ENCODE data around the gene CSAD.
"Not testable (repeated sequence)": the region's sequence is repeated elsewhere in the genome, so short reads cannot be mapped to it uniquely, and the experiment has no call there.

CSAD gene

DNA sequence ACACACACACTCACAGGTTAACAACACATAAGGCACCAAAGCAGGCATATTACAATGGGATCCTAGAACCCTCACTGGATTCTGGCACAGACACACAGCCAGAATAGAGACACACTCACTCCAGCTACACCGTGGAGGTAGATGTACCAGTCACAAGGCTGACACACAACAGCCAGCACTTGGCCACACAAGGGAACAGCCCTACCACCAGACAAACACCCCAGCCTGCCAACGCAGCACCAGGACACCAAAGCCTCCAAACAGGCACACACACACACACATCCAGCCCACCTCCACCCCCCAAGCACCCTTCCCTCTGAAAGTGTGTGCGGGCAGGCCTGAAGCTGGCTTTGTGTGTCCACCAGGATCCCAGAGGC is 37.2 kb upstream of the CSAD start:
- DNase-seq = no peak

DNA sequence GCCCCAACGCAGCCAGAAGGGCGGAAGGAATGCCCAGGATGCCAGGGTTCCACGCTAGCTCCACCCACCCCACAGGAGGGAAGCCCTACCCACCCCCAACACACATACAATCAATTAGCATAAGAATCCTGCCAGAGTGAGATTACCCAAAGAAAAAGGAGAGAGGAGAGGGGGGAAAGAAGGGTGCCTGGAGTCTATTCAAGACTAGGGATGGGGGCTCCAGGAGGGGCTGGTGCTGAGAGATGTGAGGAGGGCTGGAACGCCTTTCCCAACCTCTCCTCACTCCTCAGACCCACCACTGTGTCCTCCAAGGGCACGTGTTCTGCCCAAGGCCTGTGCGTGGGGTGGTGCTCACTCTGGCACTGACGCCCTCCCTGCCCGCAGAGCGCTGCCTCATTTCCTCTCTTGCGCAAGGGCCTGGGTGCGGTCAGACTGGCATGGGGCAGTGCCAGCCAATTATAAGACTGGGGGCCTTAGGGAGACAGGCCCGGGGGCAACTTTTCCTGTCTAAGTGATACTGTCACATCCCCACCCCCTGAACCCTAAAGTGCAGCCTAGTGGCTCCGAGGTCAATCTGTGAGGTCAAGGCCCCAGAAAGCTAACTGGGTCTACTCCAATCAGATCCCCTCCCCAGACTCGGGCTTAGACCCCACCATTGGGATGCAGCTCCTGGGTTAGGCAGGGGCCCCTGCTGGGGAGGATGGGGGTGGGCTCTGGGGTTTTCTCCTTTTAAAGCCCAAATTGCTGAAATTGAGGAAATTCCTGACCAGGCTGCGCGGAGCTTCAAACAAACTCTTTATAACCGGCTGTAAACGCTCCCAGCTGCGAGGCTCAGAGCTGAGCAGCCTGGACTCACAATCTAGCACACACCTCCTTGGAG is 36.6 kb upstream of the CSAD start:
- peak; percentile 48 to 76 for DNase-seq

DNA sequence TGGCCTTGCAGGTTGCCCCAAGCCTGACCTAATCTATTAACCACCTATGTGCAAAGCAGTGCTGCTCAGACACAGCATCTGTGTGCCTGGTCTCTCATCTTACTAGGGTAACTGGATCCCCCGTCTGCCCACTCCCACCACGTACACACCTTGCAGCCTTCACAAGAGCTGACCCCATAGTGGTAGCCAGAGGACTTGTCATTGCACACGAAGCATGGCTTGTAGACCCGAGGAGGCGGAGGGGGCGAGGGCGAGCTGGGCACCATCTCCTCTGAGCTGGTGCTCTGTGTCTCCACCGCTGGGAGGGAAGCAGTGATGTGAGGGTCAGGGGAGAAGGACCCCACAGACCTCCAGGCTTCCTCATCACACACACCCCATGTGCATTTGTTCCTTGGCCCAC is 34.8 kb upstream of the CSAD start:
- DNase-seq = no peak

DNA sequence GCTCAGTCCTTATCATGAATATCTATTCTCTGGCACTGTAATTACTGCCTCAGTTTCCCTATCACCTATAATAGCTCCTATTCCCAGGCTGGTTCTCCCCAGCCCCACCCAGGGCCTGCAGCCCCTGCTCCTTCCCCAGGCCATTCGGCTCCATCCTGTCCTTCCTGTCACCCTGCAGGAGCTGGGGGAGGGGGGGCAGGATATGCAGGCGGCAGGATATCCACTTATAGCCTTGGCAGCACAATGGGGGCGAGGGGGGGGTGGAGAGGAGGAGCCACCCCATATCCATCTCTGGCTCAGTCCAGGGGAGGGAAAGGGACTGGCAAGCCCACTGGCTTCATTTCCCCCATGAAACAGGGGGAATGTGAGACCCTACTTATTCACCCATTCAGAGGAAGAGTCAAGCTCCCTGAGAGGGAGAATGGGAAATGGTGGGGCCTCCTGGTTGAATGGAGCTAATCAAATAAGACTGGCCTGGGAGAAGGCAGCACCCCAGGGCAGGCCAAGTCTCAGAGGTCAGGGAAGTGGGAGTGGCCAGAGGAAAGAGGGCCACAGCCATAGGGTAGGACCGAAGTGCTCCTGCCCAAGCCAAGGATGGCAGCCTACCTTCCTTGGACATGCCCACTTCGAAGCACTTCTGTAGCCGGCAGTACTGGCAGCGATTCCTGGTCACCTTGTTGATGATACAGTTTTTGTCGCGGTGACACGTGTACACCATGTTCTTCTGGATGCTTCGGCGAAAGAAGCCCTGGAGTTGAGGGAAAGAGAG is 34.1 kb upstream of the CSAD start:
- no peak for DNase-seq

DNA sequence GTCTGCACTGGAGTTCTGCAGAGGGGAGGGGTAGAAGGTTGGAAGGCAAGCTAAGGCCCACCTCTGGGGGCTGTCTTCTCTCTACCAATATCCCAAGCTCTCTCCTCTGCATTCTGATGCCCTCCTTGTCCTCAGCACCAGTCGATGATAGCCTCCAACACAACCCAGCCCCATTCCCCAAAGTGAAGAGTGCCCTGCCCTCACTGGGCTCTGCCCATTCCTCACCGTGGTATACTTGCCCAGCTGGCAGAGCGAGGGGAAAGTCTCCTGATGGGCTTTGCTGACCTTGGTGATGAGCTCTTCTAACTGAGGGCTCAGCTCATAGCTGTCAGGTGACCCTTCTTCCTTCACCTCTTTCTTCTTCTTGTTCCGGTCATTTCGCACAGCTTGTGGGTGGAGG is 33.5 kb upstream of the CSAD start:
- DNase-seq = no peak

DNA sequence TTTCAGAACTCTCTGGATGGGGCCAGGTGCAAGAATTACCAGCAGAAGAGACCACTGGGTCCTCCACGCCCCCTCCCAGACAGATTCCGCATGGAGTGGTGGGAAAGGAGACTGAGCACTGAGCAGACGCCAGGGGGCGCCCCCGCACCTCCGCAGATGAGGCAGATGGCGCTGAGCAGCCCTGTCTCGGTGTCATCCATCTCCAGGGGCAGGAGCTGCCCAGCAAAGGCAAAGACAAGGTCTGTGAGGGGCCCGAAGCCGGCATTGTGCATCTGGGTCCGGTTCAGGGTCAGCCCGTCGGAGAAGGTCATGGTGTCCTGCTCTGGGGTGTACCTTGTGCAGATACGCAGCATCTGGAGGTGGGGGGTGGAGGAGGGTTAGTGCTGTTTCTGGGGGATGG is 32.6 kb upstream of the CSAD start:
- peak; percentile 83 to 84 for DNase-seq

DNA sequence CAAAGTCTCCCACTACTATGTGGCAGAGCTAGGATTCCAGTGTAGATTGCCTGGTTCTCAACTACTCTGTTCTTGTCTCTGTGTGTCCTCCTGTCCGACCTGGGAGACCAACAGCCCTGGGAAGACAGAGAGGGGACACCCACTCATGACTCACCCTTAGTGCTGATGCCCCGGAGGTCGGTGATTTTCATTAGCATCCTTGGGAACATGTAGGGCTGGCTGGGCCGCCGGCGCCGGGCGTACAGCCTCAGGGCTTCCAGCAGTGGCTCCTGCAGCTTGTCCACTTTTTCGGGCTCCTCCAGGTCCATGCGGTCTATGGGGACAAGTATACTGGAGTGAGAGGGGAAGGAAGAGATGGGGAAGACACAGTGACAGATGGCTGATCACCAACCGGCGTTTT is 32.2 kb upstream of the CSAD start:
- DNase-seq = no peak

DNA sequence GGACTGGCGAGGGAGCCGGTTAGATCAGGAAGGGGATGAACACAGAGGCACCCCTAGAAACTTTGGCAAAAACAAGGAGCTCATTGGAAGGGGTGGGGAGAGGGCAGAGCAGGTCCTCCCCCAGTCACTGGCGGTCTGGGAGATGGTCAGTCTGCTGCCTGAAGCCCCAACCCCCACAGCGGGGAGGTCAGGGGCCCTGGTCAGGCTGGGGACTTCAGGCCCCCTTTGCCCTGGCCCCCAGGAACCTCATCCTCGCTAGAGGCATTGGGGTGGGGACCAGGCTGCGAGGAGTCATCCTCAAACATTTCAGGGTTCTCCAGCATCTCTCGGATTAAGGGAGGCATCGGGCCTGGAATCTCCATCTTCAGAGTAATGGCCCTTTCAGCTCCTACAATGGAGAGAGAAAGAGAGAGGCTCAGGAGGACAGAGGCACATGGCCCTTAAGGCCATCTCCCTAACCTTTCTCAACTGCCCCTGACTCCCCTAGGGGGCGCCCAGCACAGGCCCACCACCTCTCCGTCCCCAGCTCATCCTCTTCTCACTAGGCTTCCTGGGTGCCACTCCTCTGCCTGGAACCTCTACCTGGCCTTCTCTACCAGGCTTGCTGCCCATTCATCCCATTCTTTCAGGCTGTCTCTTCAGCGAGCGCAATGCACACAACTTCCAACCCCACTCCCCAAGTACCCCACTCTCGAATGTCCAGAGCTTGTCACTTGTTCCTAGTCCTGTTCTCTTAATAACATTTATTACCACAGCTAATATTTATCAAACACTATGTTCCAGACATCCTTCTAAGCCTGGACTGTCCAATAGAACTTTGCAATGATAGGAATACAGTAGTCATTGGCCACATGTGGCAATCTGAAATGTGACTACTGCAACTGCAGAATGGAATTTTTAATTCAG is 31.0 kb upstream of the CSAD start:
- no peak for DNase-seq

DNA sequence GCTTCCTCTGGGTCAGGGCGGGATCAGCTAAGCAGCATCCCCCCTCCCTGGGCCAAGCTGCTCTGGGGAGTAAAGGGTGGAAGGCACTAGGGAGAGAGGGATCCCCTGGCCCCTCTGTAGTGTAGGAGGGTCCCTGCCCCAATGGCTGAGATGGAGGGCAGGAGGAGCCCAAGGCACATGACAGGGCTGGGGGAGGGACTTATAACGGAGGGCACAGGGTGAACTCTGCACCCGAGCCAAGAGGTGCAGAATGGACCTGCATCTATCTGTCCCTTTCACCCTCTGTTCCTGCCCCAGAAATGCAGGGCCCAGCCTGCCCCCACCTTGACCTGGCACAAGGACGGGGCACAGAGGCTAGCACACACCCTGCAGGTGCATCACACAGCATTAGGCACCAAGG is 30.1 kb upstream of the CSAD start:
- no peak for DNase-seq

DNA sequence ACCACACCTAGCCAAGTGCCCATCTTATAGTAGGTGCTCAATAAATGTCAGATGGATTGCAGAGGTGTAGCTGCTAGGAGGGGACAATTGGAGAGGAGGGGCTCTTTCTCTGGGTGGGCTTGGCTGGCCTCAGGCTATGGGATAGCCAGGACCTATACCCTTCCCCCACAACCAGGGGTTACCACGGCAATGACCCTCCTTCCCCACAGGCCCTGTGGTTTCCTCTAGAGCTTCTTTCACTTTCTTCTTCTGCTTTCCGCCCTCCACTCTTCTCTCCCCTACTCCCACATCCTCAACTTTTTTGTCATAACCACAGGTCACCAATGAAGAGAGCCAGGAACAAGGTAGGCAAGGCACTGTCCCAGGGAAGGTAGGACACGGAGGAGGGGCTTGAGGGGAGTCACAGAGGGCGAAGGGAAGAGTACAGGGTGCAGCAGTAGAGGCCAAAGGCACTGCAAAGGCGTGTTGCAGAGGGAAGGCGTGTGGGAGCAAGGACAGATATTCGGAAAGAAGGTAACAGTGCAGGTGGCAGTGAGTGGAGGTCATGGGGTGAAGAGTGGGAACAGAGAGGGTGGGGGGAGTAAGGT is 28.2 kb upstream of the CSAD start:
- peak in 1 of 2 donors; percentile 49 for DNase-seq

DNA sequence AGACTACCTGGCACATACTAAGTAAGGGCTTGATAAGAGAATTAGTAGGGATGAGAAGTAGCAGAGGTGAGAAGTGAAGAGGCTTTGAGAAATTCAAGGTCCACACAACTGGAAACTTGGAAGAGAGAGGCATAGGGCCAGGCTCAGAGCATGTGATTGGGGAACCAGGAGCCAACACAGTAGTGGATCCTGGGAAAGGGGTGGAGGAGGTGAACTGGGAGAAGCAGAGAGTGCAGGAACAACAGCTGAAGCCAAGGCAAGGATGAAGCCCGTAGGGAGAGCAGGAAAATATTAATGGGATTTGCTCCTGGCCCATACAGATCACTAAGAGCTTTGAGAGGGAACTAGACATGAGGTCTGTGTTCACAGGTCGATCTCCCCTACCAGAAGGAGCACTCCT is 27.7 kb upstream of the CSAD start:
- no peak for DNase-seq

DNA sequence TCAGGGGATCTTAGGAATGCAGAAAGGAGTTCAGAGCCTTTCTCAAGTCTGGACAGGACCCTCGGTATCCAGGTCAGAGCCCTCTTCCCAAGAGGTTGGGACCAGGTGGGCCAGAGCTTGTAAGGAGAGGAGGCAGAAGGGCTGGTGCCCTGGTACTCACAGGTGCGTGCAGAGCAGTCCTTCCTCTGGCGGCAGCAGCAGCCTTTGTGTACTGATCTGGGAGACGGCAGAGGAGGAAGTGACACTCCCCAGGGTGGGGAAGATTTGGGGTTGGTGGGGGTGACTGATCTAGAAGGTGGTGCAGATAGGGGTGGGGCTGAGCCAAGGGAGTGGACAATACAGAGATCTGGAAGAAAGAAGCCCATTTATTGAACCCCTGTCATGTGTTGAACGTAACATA is 26.3 kb upstream of the CSAD start, which contains the start of gene ITGB7:
ITGB7 (minus strand) TSS at position 210 of the 400 bp plus-strand sequence. CDS start 6,808 bp downstream, outside the sequence.
- peak; percentile 74 to 76 for DNase-seq

DNA sequence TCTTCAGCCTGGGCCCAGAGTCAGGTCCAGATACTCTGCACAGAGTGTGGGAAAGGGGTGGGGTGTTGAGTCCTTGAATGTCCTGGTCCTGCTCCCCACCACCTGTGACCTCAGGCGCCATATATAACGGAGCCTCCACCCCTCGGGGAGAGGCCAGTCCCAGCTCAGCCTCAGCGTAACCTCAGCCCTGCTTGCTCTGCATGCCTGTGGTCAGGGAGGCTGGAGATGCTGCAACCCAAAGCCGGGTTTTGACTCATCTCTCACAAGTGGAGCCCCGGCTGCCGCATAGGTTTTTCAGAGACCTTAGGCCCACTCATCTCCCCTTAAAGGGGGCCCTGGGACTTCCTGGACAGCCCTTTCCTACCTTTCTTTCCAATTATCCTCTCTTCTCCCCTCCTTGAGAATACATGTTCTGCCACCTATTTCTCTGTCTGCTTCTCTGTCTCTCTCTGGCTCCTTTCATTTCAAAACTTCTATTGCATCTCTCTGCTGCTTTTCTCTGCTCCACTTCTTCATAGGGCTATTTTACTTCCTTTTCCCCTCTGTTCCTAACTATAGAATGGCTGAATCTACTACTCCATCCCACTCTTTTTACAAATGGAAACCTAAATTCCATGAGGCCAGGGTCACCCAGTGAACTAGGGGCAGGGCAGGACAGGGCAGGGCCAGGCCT is 25.2 kb upstream of the CSAD start:
- peak; percentile 52 for DNase-seq

DNA sequence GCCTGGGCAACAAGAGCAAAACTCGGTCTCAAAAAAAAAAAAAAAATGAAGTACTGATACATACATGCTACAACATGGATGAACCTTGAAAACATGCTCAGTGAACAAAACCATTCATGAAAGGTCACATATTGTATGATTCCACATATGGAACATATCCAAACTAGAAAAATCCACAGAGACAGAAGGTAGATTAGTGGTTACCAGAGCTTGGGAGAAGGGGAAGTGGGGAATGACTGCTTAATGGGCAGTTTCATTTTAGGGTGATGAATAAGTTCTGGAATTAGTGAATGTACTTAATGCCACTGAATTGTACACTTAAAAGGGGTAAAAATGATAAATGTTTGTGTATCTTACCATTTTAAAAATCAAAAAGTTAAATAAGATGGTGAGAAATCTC is 23.6 kb upstream of the CSAD start:
- no peak for DNase-seq

DNA sequence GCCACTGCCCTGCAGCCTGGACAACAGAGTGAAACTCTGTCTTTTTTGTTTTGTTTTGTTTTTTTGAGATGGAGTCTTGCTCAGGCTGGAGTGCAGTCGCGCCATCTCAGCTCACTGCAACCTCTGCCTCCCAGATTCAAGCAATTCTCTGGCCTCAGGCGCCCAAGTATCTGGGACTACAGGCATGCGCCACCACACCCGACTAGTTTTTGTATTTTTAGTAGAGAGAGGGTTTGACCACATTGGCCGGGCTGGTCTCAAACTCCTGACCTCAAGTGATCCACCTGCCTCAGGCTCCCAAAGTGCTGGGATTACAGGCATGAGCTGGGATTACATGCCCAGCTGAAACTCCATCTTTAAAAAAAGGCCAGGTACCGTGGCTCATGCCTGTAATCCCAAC is 21.6 kb upstream of the CSAD start:
- DNase-seq = not testable (repeated sequence)

DNA sequence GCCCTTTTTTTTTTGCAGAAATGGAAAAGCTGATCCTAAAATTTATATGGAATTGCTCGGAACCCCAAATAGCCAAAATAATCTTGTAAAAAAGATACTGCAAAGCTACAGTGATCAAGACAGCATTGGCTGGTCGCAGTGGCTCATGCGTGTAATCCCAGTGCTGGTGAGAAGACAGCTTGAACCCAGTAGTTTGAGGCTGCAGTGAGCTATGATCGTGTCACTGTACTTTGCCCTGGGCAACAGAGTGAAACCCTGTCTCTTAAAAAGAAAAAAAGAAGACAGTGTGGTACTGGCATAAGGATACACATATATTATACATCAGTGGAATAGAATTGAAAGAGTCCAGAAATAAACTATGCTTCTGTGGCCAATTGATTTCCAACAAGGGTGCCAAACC is 20.9 kb upstream of the CSAD start:
- DNase-seq = no peak

DNA sequence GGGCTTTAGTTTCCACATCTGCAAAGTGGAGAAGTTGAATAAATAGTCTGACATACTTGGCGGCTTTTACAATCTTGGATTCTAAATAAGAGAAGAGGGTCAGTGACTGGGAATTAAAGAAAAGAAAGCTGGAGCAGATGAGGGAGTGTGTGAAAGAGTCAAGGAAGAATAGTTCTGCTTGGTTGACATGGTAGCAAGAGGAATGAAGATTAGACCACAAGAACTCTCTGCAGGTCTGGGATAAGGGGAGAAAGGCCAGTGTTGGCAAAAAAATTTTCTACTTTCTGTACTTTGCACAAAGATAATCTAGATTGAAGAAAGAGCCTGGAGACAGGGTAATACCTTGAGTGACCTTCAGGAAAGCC is 20.4 kb upstream of the CSAD start:
- no peak for DNase-seq

DNA sequence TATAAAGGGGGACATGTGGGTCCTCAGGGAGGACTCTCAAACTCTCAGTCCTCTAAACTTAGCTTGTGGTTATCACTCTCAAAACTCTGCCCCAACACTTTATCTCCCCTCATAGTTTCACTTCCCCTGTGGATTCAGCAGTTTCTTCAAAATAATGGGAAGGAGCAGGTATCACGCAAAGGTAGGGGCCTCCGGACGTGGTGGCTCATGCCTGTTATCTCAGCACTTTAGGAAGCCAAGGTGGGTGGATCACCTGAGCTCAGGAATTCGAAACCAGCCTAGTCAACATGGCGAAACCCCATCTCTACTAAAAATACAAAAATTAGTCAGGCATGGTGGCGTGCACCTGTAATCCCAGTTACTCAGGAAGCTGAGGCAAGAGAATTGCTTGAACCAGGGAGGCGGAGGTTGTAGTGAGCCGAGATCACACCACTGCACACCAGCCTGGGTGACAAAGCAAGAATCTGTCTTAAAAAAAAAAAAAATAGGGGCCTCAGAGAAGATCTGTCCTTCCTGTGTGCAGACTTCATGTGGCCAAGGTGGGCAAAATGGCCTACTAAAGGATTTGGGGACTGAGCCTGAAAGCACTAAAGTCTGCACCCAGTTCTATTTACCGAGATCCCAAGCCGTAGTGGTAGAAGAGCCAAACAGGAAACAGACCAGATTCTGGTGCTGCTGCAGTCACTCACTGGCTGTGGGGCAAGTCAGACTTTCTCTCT is 19.9 kb upstream of the CSAD start:
- no peak for DNase-seq

DNA sequence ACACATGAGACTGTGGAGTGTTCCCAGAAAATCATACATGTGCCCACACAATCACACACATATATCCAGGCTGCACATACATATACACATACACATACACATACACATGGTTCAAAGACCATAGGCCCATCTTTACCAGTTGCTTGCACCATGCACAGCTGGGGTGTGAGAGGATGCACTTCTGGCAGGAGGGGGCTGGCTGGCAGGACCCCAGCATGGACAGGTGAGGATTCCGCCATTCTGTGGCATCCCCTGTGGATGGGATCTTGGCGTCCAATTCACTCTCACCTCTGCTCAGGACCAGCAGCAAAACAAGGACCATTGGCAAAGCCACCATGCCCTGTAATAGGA is 19.4 kb upstream of the CSAD start:
- no peak for DNase-seq

DNA sequence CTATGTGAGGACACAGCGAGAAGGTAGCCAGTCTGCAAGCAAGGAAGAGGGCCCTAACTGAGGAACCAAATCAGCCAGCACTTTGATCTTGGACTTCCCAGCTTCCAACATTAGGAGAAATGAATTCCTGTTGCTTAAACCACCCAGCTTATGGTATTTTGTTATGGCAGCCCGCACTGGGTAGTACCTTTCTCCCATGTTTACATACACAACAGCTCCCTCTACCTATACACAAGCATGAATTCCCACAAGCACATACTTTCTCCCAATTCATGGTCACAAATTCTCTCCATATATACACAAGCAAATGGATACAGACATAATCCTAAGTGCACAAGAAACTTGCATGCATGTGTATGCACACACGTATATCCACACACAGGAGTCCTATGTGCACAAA is 19.0 kb upstream of the CSAD start:
- DNase-seq = no peak

DNA sequence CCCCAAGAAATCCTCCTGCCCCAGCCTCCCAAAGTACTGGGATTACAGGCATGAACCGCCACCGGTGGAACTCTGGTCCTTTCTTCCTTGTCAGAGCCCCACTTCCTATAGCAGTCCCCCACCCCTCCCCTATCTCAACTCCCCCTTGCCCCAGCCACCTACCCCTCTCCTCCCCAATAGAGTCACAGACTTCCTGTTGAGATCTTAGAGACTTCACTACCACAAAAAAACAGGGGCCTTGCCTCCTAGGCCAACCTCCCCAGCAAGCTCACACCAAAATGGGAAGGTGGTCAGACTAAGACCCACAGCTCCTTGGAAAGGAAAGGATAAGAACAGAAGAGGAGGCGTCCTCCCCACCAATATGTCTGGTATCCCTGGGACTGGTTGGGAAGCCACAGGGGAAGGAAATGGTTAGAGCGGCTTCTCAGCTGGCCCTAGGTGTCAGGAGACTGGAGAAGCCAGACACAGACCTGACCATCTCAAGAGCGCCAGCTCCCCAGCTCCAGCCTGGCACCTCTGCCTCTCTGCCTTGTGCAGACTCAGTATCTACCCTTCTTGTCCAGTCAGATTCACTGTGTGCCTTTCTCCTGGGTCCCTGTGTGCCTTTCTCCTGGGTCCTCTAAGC is 17.9 kb upstream of the CSAD start:
- peak in 1 of 2 donors; percentile 49 for DNase-seq
